GM19023 (cell line): ENCODE measurements around the gene INTS12.
"Not testable (repeated sequence)": the region's sequence is repeated elsewhere in the genome, so short reads cannot be mapped to it uniquely, and the experiment has no call there.

Experiments used
- ATAC-seq: cut with Tn5 transposase; IDR thresholded peaks from one replicate; pipeline ENCODE4 v1.9.1; 2021; ENCODE audit warnings: mild to moderate bottlenecking, moderate library complexity; ENCODE audit not compliant: unreplicated experiment

The INTS12 gene

DNA sequence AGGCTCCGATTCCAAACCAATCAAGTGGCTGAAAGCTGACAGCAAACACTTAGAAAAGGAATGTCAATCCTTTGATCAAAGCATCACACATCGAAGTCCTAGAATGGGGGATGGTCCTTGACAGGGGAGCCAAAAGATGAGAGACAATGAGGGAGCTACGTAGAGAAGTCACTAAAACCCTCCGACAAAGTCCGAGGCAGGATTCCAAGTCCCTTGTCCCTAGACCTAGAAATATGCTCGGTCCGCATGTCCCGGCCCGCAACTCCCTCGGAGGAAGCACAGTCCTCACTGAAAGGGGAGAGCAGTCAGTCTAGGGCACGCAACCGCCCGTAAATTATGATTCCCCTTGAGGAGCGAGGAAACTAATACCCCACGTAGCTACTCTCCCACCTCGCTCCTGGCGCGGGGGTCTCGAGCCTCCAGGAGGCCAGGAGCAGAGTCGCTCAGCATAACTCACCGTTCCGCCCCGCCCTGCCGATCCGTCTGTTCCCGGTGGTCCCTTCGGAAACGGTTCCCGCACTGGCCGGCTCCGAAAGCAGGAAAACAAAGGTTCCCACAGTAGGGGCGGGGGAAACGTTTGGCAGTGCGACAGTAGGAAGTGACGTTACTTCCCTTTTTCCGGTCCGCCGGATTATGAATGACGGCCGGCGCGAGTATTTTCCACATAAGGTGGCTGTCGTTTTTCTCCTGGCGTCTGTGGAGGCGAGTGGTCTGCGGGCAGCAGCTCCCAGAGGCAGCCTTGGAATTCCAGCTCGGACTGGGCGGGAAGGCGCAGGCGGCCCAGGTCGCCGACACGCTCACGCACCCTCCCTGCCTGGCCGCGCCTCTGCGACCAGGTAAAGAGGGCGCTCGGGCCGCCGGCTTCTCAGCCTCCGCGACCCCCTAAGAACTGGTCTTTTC, at the start of gene INTS12, which contains the start of gene GSTCD:
INTS12 (minus strand) TSS at position 509 of the 900 bp plus-strand sequence. CDS start 8,684 bp downstream, outside the sequence.
GSTCD (plus strand) TSS at position 604 of the 900 bp plus-strand sequence. CDS start 8,830 bp downstream, outside the sequence.
- ATAC-seq = peak; percentile 84

- no peak for ATAC-seq
These were observed 46.9 kb upstream of the INTS12 start for GRCh38 chr4:105755375-105755774.

DNA sequence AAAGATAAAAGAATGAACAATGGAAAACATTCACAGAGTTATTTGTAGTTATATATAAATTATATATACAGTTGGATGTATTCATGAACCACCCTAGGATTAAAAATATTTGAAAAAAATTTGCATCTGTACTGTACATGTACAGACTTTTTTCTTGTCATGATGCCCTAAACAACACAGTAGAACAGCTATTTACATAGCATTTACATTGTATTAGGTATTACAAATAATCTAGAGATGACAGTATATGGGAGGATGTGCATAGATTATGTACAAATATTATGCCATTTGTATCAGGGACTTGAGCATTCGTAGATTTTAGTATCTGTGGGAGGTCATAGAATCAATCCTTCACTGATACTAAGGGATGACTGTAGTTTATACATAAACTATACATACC, 44.9 kb upstream of the INTS12 start:
- no peak for ATAC-seq

DNA sequence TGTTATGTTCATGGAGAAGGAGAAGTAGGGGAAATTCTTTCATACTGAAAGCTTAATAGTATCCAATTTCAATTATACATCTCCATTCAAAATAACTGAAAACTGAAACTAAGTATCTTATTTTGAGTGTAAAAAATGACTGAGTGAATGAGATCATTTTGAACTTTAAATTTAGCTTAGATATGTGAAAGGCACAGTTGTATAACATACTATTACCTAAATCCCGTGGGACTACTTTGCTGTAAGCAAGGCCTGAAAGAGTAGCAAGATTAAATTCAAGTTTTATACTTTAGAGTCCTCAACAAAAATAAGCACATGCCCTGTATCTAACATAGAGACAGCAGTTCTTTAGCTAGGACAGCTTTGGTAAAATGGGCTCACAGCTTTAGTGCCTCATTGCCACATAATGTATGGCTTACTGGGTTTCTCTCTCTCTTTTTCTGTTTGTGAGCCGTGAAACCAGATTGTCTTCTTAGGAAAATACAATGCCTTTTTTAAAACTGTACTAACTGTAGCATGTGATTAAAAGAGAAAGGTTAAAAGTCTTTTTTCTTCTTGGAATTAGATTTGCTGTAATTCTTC, 43.3 kb upstream of the INTS12 start:
- ATAC-seq = no peak

GRCh38 chr4:105748222-105748621, 39.7 kb upstream of the INTS12 start:
- ATAC-seq = no peak

- ATAC-seq = no peak
These were observed 33.1 kb upstream of the INTS12 start for GRCh38 chr4:105741548-105741947.

DNA sequence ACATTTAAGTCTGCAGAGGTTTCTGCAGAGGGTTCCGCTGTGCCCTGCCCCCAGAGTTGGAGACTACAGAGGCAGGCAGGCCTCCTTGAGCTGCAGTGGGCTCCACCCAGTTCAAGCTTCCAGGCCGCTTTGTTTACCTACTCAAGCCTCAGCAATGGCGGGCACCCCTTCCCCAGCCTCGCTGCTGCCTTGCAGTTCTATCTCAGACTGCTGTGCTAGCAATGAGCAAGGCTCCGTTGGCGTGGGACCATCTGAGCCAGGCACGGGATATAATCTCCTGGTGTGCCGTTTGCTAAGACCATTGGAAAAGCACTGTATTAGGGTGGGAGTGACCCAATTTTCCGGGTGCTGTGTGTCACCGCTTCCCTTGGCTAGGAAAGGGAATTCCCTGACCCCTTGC, 26.7 kb upstream of the INTS12 start:
- not testable (repeated sequence) for ATAC-seq

- ATAC-seq = not testable (repeated sequence)
These were observed 21.4 kb upstream of the INTS12 start for GRCh38 chr4:105729895-105730294.

- no peak for ATAC-seq
These were observed 17.1 kb upstream of the INTS12 start for GRCh38 chr4:105725623-105726022.

DNA sequence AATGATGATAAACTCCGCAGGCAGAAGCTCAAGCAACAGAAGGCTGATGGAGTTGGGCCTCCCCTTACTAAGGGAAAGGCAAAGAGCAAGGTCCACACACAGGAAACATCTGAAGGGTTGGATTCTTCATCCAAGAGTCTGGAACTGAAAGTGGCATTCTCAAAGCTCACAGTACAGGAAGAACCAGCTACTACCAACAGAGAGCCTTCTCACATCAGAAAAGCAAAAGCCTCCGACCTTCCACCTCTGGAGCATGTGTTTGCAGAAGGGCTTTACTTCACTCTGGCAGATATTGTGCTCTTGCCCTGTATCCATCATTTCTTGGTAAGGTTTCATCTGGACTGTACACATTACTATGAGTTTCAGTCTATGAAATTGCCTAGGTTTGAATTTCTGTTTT, 10.7 kb upstream of the INTS12 start:
- no peak for ATAC-seq

DNA sequence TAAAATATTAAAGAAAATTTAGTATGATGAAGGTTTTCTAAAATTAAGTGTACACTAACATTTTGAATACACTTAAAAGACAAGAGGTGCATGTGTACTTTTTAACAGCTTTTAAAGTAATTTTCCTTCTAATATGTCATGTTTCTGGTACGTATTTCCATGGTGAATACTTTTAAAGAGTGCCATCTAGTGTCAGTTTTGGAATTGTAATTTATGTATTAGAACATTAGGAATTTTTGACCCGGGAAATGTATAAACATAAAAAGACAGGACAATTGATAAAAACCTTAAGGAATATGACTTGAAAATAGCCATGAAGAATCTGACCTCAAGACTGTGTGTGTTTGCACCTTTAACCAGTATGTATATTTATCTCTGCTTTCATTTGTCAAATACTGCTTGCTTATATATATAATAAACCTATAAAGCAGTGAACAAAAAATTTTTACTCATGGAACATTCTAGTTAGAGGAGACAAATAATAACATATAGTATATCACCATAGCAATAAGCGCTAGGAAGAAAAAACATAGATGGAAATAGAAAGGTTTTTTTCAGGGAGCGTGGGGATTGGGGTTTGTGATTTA, 7.3 kb upstream of the INTS12 start:
- no peak for ATAC-seq

DNA sequence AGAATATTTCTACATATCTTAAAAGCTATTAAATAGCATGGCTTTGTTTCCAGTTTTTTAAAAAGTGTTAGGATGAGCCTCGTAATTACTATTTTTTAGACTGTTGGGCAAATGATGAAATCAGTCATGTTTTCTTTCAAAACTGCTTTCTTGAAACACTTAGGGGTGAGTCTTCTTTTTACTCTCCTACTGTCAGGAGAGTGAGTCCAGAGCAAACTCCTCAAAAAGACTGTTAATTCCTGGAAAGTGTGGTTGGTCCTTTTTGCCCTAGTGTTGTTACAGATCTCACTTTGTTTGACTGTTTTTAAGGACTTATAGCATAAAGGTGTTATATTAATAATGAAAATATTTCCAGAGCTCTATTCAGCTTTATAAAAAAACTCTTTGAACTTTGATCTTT, 6.4 kb upstream of the INTS12 start:
- no peak for ATAC-seq

DNA sequence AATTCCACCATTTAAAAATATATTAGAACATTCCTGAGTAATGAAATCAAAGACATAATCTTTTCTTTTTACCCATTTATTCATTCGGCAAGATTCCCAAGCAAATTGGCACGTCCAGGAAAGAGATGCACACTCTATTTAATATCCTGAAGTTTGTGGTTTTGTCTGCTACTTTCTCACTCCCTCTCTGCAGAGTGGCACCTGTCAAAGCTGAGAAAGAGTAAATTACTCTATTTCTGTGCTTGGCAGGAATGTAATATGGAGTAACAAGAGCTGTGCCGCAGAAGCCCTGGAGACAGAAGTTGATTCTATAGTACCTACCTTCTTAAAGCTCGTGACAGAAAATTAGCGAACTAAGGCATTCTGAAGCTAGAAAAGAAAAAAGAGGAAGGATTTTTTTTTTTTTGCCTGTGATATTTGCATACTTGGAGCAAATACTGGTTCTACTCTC, 5.6 kb upstream of the INTS12 start:
- ATAC-seq = peak; percentile 66

DNA sequence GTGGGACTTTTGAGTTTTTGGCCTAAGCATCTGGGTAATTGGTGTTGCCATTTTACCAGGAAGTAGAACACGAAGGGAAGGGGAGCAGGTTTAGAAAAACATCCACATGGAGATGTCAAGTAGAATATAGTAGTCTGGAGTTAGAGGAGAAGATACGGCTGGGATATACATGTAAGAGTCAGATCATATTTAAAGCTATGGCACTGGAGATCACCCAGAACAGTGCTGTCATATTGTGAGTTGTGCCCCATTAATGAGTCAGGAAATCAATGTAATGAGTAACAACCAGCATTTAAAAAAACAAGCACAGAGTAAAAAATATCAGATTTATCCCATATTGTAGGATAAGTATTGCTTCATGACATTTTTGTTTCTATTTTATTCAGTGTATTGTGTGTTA, 4.3 kb upstream of the INTS12 start:
- no peak for ATAC-seq

DNA sequence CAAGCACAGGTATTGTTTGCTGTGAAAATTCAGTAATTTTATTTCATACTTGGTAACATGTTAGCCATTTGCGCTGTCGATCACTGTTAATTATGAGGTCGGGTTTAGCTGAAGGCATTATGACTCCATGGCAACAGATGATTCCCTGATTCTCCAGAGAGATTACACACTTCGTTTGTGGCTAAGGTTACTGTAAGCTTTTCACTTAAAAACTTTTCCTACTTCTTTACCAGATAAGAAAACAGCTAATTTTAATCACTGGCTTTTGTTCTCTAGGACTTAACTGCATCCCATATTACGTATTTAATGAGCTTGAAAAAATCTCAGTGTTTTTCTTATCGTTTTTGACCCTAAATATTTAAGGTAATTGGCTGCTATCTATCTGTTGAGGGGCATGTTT, 2.2 kb upstream of the INTS12 start:
- no peak for ATAC-seq

- ATAC-seq = no peak
These were observed 1.6 kb upstream of the INTS12 start for GRCh38 chr4:105710012-105710600.

GRCh38 chr4:105709081-105709450, 577 bp upstream of the INTS12 start:
- ATAC-seq = peak; percentile 39

DNA sequence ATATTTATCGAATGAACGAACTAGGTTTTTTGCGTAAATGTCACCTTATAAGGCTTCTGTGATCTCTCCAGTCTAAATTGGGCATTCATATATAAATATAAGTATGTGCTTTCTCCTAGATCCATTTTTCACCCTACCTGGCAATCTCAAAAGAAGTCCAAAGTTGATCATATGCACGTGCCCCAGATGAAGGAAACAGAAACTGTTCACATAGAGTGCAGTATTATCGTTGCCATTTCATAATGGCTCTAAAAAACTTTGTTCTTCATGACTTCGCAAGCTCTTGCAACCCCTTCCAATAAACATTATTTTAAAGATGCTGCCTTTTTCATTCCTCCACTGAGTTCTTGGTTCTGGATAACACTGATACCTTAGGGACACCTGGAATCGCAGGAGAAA, 708 bp downstream of the INTS12 start:
- ATAC-seq = no peak

DNA sequence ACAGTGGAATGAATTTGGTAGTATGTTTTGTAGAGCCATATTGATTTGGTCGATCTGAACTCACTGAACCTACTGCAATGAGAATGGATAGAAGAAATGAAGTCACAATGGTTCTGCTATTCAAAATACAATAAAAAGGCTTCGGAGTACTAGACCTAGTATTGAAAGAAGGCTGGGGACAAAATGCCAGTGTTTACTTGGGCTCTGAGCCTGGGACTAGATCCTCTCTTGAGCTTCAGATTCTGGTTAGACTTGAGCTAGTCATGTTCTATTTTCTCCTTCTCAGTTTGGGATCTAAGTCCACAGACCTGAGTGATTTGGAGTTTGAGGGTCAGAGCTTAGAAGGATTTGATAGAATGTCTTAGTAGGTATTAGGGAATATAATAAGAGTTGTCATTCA, 9.9 kb downstream of the INTS12 start:
- ATAC-seq = no peak

DNA sequence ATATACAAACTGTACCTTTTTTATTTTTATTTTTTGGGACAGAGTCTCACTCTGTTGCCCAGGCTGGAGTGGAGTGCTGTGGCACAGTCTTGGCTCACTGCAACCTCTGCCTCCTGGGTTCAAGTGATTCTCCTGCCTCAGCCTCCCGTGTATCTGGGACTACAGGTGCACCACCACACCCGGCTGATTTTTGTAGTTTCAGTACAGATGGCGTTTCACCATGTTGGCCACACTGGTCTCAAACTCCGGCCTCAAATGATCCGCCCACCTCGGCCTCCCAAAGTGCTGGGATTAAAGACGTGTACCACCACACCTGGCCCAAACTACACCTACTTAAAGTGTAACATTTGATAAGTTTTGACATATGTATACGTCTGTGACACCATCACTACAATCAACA, 12.7 kb downstream of the INTS12 start:
- not testable (repeated sequence) for ATAC-seq

DNA sequence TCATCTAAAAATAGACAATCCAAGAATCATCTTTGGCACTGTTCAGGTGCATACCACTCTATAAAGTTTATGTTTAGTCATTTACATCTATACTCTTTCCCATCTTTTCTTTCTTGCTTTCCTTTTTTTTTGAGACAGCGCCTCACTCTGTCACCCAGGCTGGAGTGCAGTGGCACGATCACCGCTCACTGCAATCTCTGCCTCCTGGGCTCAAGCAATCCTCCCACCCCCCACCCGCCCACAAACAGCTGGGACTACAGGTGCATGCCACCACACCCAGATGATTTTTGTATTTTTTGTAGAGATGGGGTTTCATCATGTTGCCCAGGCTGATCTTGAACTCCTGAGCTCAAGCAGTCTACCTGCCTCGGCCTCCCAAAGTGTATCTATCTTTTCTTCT, 13.7 kb downstream of the INTS12 start:
- ATAC-seq = not testable (repeated sequence)
